HG03103 (cell line): ENCODE data around the gene CDH4.

Source experiments
- ATAC-seq: cut with Tn5 transposase; IDR thresholded peaks from one replicate; pipeline ENCODE4 v1.9.1; 2021; ENCODE audit warnings: low read depth; ENCODE audit not compliant: unreplicated experiment

CDH4 gene

GRCh38 chr20:61562897-61563504 is 310.9 kb downstream of the CDH4 start:
- no peak for ATAC-seq

- ATAC-seq = no peak
Observed at GRCh38 chr20:61564628-61565027, 312.6 kb downstream of the CDH4 start.

GRCh38 chr20:61565791-61566190 is 313.7 kb downstream of the CDH4 start:
- ATAC-seq = no peak

DNA sequence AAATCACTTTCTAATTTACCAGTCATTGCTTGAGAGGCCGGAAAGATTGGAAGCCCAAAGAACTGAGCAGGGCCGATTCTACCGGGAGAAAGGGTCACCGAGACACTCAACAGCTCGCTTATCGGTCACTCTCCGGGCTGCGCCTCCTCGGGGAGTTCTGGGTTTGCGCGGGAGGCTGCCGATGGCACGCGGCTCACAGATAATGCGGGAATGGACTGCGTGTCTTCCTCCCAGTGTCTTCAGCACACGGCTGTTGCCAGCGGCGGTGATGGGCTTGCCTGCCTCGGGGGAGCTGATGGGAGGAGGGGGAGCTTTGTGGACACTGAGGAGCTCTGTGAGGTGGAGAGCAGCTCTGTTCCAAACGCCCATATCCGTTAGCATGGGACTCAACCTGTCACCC is 314.6 kb downstream of the CDH4 start:
- ATAC-seq = no peak

GRCh38 chr20:61567204-61567603 is 315.1 kb downstream of the CDH4 start:
- no peak for ATAC-seq

DNA sequence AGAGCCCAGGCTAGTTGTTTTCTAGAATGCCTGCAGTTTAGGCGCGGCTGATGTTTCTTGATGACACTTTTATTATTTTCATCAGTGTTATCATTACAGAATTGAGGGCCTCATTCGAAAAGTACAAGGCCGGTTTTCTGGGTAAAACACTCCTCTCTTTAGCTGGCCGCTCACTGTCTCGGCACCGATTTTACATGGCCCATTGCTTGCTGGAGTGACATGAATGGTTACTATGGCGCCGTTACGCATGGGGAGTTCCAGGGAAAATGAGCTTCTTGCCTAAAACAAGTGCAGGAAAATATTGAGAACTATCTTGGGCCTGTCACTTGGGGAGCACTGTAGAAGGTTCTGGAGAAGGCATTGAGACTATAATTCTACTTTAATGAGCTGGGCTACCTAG is 317.8 kb downstream of the CDH4 start:
- no peak for ATAC-seq

DNA sequence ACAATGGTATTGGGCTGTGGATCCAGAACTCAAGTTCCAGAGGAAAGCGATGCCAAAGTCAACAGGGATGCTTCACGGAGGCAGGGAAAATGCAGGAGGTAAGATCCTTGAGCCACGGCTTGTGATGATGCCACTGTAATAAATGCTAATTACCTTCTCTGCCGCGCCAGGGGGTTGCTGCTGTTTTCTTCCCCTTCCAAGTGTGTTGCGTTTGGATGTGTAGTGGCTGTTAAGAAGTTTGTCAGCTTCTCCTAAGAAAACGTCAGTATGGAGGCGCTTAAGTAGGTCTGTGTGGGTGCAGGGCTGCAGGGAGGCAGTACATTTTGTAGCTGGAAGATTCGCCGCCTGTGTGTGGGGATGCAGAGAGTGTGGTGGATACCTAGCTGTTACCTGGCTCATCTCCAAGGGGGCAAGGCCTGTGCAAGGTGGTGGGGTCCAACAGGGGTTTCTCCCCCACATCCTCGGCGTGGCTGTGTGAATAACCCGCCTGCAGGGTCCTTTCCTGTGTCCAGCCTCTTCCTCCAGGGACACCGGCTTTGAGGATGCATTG is 318.7 kb downstream of the CDH4 start:
- ATAC-seq = no peak

GRCh38 chr20:61571221-61571620 is 319.2 kb downstream of the CDH4 start:
- no peak for ATAC-seq

GRCh38 chr20:61571916-61572711 is 320.1 kb downstream of the CDH4 start:
- ATAC-seq = no peak

DNA sequence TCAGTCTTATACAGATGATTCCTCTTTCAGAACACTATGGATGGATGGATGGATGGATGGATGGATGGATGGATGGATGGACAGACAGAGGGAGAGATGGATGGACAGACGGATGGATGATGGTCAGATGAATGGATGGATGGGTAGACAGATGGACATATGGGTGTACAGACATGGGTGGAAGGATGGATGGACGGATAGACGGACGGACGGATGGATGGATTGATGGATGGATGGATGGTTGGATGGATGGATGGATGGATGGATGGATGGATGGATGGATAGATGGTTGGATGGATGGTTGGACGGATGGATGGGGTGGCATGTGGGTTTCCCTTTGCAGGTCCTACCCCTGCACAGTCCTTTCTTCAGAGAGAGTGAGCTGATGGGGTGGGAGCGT is 320.7 kb downstream of the CDH4 start:
- ATAC-seq = no peak

- no peak for ATAC-seq
Observed at GRCh38 chr20:61573415-61574305, 321.6 kb downstream of the CDH4 start.

DNA sequence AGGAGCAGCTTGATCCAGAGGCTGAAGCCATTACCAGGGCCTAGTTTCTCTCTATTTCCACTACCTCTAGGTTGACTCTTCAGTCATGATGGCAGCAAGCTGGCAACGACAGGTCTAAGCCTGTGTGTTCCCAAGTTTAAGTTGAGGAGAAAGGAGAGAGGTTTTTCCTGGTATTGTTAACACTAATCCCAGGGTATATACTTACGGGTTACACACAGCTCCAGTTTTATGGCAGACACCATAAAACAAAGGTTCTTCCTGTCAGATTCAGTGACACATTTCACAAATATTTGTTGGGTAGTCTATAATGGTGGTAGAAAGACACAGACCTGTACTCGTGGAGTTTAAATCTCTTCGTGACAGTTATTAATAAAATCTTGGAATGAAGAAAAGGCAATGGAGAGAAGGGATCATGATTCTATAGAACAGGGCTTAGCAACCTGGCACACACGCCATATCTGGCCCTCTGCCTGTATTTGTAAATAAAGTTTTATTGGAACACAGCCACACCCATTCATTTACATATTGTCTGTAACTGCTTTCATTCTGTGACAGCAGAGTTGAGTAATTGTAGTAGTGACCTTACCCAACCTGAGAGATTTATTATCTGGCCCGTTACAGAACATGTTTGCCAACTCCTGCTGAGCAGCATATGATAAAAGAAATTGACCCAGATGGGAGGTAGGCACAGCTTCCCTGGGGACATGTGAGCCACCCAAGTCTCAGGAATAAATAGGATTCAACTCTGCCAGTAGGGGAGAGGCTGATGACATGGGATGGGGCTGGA is 323.3 kb downstream of the CDH4 start:
- no peak for ATAC-seq

DNA sequence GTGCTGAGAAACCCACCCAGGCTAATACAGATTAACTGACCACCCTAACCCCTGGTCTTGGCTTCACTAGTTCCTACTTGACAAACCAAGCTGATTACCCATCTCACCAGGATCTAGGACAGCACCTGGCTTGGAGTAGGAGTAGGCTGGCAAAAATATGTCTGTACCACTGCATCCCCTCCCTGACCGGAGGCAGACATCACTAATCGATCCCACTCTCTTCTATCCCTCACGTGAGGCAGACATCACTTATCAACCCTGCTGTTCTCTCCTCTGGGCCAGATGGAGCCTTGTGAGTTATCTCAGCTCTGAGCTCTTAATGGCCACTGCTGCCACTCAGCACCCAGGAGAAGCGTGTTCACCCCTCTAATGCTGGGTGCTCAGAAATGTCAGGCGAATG is 324.3 kb downstream of the CDH4 start:
- ATAC-seq = no peak

GRCh38 chr20:61577065-61577464 is 325.0 kb downstream of the CDH4 start:
- ATAC-seq = no peak

DNA sequence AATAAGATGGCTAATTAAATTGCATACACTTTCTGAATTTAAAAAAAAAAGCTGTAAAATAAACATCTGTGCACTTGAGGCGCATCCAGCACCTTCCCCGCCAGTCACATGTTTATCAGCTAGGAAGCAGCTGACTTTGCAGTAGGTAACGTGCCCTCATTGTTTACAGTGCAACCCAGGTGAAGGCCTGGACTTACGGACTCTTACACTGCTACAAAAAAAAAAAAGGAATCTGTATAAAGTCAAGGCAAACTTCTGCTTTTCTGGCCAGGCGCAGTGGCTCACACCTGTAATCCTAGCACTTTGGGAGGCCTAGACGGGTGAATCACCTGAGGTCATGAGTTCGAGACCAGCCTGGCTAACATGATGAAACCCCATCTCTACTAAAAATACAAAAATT is 327.8 kb downstream of the CDH4 start:
- no peak for ATAC-seq

- ATAC-seq = no peak
Observed at GRCh38 chr20:61580958-61581824, 329.1 kb downstream of the CDH4 start.

DNA sequence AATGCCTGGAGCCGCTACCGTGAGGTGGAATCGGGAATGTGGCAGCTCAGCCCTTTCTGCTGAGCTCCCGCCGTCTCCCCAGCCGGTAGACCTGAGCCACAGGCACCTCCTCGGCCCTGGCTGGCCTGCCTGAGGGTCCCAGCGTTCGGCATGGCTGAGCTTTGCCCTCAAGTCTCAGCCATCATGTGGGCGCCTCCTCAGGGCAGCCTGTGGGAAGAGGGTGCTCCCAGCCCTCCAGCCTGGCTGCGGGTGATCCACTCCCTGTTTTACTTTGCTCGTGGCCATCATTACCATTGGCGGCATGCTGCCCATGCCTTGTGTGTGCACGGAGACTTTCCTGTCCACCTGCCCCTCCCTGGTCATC is 329.7 kb downstream of the CDH4 start:
- no peak for ATAC-seq

GRCh38 chr20:61582196-61582923 is 330.3 kb downstream of the CDH4 start:
- ATAC-seq = no peak

DNA sequence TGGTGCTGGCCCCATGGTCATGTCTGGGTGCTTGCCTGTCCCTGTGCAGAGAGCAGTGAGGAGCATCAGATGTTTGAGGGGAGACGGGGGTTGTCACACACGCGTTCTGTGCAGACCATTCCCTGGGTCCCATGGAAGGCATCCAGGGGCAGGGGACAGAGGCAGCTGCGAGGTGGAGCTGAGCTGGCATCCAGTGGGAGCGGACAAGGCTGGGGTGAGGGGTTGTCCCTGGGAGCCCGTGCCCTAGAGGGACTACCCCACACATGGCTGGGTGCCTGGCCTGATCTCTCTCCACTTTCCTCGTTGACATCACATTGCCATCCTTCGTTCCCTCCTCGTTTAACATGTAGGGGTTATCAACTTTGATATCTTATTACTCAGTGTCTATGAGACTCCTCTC is 331.3 kb downstream of the CDH4 start:
- ATAC-seq = no peak
